ENCODE results near the gene ANGPTL8. TPM values are rescaled to one million over a fixed set of nuclear protein-coding genes. Genes with fewer than 3 reads are reported as not detected.
A peak's percentile ranks its signal among the peaks of the same experiment; 100 is the strongest.

Gene ANGPTL8
- total and polyA plus RNA-seq, 2 of the 4 experiments (the other 2 are of a cell fraction), result not detected

DNA sequence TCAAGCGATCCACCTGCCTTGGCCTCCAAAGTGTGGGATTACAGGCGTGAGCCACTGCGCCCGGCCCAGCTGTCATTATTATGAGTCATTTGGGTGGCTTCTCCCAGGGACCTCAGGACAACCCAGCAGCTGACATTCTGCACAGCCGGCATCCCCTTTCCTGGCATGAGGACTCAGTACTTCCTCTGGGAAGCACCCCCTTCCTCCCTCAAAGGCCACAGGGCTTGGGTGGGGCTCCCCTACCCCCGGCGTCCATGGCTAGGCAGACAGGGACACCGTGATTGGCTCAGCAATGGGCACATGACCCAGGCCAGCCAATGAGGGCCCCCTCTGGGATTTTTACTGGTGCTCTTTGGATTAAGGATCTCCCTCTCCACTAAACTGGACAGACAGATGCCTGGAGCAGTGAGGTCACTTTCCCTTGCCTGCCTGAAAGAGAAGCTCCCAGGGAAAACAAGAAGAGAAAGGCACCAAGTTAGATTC is 48.1 kb upstream of the ANGPTL8 start:
- H3K4me1 ChIP-seq (ENCODE audit: control insufficient read depth, insufficient read depth, low read length), result peaks cover 20% of the 10 kb centered on the region
- H3K23ac ChIP-seq (ENCODE audit: low read depth, low read length), result no peak overlapping the region
- WGBS, 2 experiments (ENCODE audit: extremely low coverage in 2 of 2, insufficient read length in 1 of 2), result no CpG with 5 or more reads among the region's 8 CpGs
- H3K27ac ChIP-seq (ENCODE audit: insufficient read depth, low read length), result no peak overlapping the region
- in situ Hi-C loops (cut with MboI; ENCODE audit: low sequenced_read_pairs) (no loop called here), dilution Hi-C loops (cut with HindIII; ENCODE audit: low sequenced_read_pairs, unreplicated experiment) (no loop called here), intact Hi-C loops (cut with micrococcal nuclease) (no loop called here)
- H3K14ac ChIP-seq (replicated peaks; ENCODE audit: low read depth, low read length), result no peak overlapping the region
- no peak overlapping the region for H2AK9ac ChIP-seq (replicated peaks; ENCODE audit: low read depth, low read length, poor library complexity)
- no peak overlapping the region for H2BK15ac ChIP-seq (ENCODE audit: low read depth, low read length)
- H3K9me3 ChIP-seq (ENCODE audit: control insufficient read depth, insufficient read depth, low read length), result no peaks in the 10 kb centered on the region
- no peak overlapping the region; the same call in 1 of the 2 replicates for H2AK5ac ChIP-seq (ENCODE audit: low read depth, low read length)
- no peaks in the 10 kb centered on the region for H3K27me3 ChIP-seq (ENCODE audit: control insufficient read depth, insufficient read depth, low read length)
- no peak overlapping the region for H4K5ac ChIP-seq (ENCODE audit: low read depth, low read length)
- TF ChIP-seq CHD1 (IDR thresholded peaks at IDR 0.05; ENCODE audit: low read depth, low read length) (no peak), POLR2A (IDR thresholded peaks at IDR 0.05; ENCODE audit: low read depth, low read length) (no peak)
- TF ChIP-seq, protein P1, sequence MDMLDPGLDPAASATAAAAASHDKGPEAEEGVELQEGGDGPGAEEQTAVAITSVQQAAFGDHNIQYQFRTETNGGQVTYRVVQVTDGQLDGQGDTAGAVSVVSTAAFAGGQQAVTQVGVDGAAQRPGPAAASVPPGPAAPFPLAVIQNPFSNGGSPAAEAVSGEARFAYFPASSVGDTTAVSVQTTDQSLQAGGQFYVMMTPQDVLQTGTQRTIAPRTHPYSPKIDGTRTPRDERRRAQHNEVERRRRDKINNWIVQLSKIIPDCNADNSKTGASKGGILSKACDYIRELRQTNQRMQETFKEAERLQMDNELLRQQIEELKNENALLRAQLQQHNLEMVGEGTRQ (IDR thresholded peaks at IDR 0.05; ENCODE audit: low read depth, low read length), result peak; percentile 96
- H3K56ac ChIP-seq (ENCODE audit: extremely low read depth, insufficient read depth, low read length), result no peak overlapping the region
- H3K79me1 ChIP-seq (ENCODE audit: low read depth in 1 of 2, low read length in 2 of 2), result peaks cover 43 to 85% of the 10 kb centered on the region in 2 experiments
- H3K36me3 ChIP-seq (ENCODE audit: control insufficient read depth, insufficient read depth, low read length), result peaks cover 68% of the 10 kb centered on the region
- H4K20me1 ChIP-seq (ENCODE audit: insufficient read depth, low read length), result peaks cover 38% of the 10 kb centered on the region
- no TSS peak for BruUV-seq (replicated peaks)
- H3K4me2 ChIP-seq (ENCODE audit: low read depth, low read length), result peak overlapping the region; percentile 16; the same call in 1 of the 2 replicates
- H2BK20ac ChIP-seq (ENCODE audit: low read depth, low read length), result no peak overlapping the region
- H2AFZ ChIP-seq (replicated peaks; ENCODE audit: low read length, poor library complexity), result peak overlapping the region; percentile 26
- no peak overlapping the region for H3K4ac ChIP-seq (ENCODE audit: low read depth, low read length)
- no peak overlapping the region for H3K4me3 ChIP-seq (ENCODE audit: insufficient read depth, low read depth, low read length)
- no peak overlapping the region for H3K9ac ChIP-seq (ENCODE audit: low read depth, low read length)
- no peak overlapping the region for H4K91ac ChIP-seq (ENCODE audit: insufficient read depth, low read depth, low read length)
- DNase-seq (peak; percentile 63), ATAC-seq (ENCODE audit: low read depth) (peak; percentile 67)
- no peak overlapping the region for H2BK120ac ChIP-seq (ENCODE audit: low read depth, low read length)
- no peak overlapping the region for H2BK5ac ChIP-seq (ENCODE audit: low read depth, low read length, poor library complexity, severe bottlenecking)
- ChIA-PET POLR2A (ENCODE audit: unreplicated experiment) (no interaction called here), CTCF (interaction anchor here (0.8 kb wide), 1 partner anchor 8 kb away, joined by 3 read pairs; no protein-coding TSS in a partner anchor)
- peaks cover 5% of the 10 kb centered on the region for H3K9me1 ChIP-seq (ENCODE audit: insufficient read depth, low read length)
- no peak overlapping the region; a peak in 1 of 4 replicates for H4K8ac ChIP-seq (ENCODE audit: low read depth in 2 of 2, low read length in 2 of 2)
- no peak overlapping the region for H3K18ac ChIP-seq (ENCODE audit: low read depth, low read length)

Measured in IMR-90 (cell line).